CD8-positive, alpha-beta memory T cell (primary cell): ENCODE results near the gene GJC3. TPM values are rescaled to one million over a fixed set of nuclear protein-coding genes. Genes with fewer than 3 reads are reported as not detected.
"Not testable (repeated sequence)": the region's sequence is repeated elsewhere in the genome, so short reads cannot be mapped to it uniquely, and the experiment has no call there.

Experiments
- CTCF ChIA-PET: fragments of 350-600 bp; sonication (Branson Sonifier 250); formaldehyde crosslinking; loops from one replicate; lab custom pipeline; 2021; ENCODE audit warnings: antibody characterized with exemption; lab: Charles Lee
- POLR2A ChIA-PET: fragments of 350-600 bp; sonication (Branson Sonifier 250); formaldehyde crosslinking; loops from one replicate; lab custom pipeline; 2021; ENCODE audit warnings: antibody characterized with exemption; lab: Charles Lee
- DNase-seq, 5 donors: peaks; one replicate each; pipeline versions ENCODE4 v3.0.0 to v3.0.0-alpha.2; 2020 to 2022; ENCODE audit warnings: mixed read lengths in 1 of 5
- H3K27ac ChIP-seq: one replicate; pipeline ENCODE4 v1.7.0; 2013; ENCODE audit warnings: low read depth, mild to moderate bottlenecking, low read length, moderate library complexity
- H3K27me3 ChIP-seq: 2 replicates; pipeline ENCODE4 v1.7.0; 2013; ENCODE audit warnings: low read length, mild to moderate bottlenecking; ENCODE audit not compliant: insufficient read depth, poor library complexity, severe bottlenecking
- H3K36me3 ChIP-seq: 2 replicates; pipeline ENCODE4 v1.7.0; 2013; ENCODE audit warnings: mild to moderate bottlenecking, low read length, moderate library complexity; ENCODE audit not compliant: insufficient read depth
- H3K4me1 ChIP-seq: 2 replicates; pipeline ENCODE4 v1.7.0; 2013; ENCODE audit warnings: mild to moderate bottlenecking, low read length, moderate library complexity; ENCODE audit not compliant: insufficient read depth
- H3K4me3 ChIP-seq: 2 replicates; pipeline ENCODE4 v1.7.0; 2013; ENCODE audit warnings: mild to moderate bottlenecking, low read length
- H3K9me3 ChIP-seq: 2 replicates; pipeline ENCODE4 v1.7.0; 2013; ENCODE audit warnings: mild to moderate bottlenecking, low read length
- H3K27ac Mint-ChIP-seq, 8 donors: one replicate each; pipeline ENCODE4 v1.8.0; 2020 to 2021; ENCODE audit warnings: mixed read lengths in 8 of 8, mild to moderate bottlenecking in 6 of 8, inconsistent platforms in 3 of 8, moderate library complexity in 3 of 8
- H3K27me3 Mint-ChIP-seq, 2 donors: one replicate each; pipeline ENCODE4 v1.8.0; 2020 to 2021; ENCODE audit warnings: mixed read lengths in 2 of 2, mild to moderate bottlenecking in 1 of 2, moderate library complexity in 1 of 2
- H3K36me3 Mint-ChIP-seq, 3 donors: one replicate each; pipeline ENCODE4 v1.8.0; 2020 to 2021; ENCODE audit warnings: mixed read lengths in 3 of 3, inconsistent platforms in 1 of 3, mild to moderate bottlenecking in 1 of 3
- H3K4me1 Mint-ChIP-seq, 3 donors: one replicate each; pipeline ENCODE4 v1.8.0; 2020 to 2021; ENCODE audit warnings: mixed read lengths in 3 of 3, inconsistent platforms in 1 of 3, mild to moderate bottlenecking in 1 of 3
- H3K4me3 Mint-ChIP-seq, 7 donors: one replicate each; pipeline ENCODE4 v1.8.0; 2020 to 2021; ENCODE audit warnings: mixed read lengths in 7 of 7, mild to moderate bottlenecking in 6 of 7, moderate library complexity in 4 of 7, inconsistent platforms in 2 of 7
- H3K9me3 Mint-ChIP-seq, 5 donors: one replicate each; pipeline ENCODE4 v1.8.0; 2020 to 2022; ENCODE audit warnings: mixed read lengths in 5 of 5, mild to moderate bottlenecking in 3 of 5, moderate library complexity in 2 of 5, inconsistent platforms in 1 of 5
- polyA plus RNA-seq: library from polyadenylated mRNA; unstranded; fragments of 300-500 nt; fragmentation: Illumina TruSeq; gene quantifications from one replicate; pipeline ENCODE4 v1.2.3, GENCODE V29; 2021
- total RNA-seq, 2 experiments: library from RNA; stranded (reverse); gene quantifications; one replicate each; pipeline ENCODE4 v1.2.3, GENCODE V29; 2021

GJC3 gene
- total and polyA plus RNA-seq, 3 experiments from 2014 or later, result 0.20 TPM; not detected in 2

GRCh38 chr7:99890348-99890747, 39.1 kb downstream of the GJC3 start:
- H3K27ac Mint-ChIP-seq, H3K27ac ChIP-seq, H3K4me3 ChIP-seq, H3K9me3 ChIP-seq, POLR2A ChIA-PET, H3K4me1 Mint-ChIP-seq, H3K4me1 ChIP-seq, H3K36me3 ChIP-seq, H3K9me3 Mint-ChIP-seq, H3K27me3 ChIP-seq, H3K27me3 Mint-ChIP-seq, DNase-seq, H3K4me3 Mint-ChIP-seq, CTCF ChIA-PET: not testable (repeated sequence)
- peaks cover 21 to 47% (median 29%) of the 10 kb centered on the region in 3 donors for H3K36me3 Mint-ChIP-seq

GRCh38 chr7:99888366-99888765, 41.1 kb downstream of the GJC3 start:
- H3K36me3 ChIP-seq, H3K4me3 ChIP-seq, DNase-seq, CTCF ChIA-PET, H3K4me1 ChIP-seq, H3K9me3 Mint-ChIP-seq, H3K27me3 Mint-ChIP-seq, H3K27ac Mint-ChIP-seq, H3K4me1 Mint-ChIP-seq, H3K27me3 ChIP-seq, POLR2A ChIA-PET, H3K27ac ChIP-seq, H3K4me3 Mint-ChIP-seq, H3K9me3 ChIP-seq: not testable (repeated sequence)
- peaks cover 21 to 45% (median 29%) of the 10 kb centered on the region in 3 donors for H3K36me3 Mint-ChIP-seq

- POLR2A ChIA-PET, result interaction anchor here (0.7 kb wide), 1 partner anchor 219 kb away, joined by 3 read pairs; no protein-coding TSS in a partner anchor
- Histone ChIP-seq H3K4me3 (no peak overlapping the region), H3K27ac (no peak overlapping the region), H3K4me1 (no peaks in the 10 kb centered on the region), H3K27me3 (no peaks in the 10 kb centered on the region), H3K9me3 (no peaks in the 10 kb centered on the region), H3K36me3 (no peaks in the 10 kb centered on the region)
- no peak overlapping the region for H3K27ac Mint-ChIP-seq
- CTCF ChIA-PET, result no interaction called here
- H3K4me1 Mint-ChIP-seq, result peaks cover 0 to 2% (median 0%) of the 10 kb centered on the region in 3 donors
- H3K9me3 Mint-ChIP-seq, result no peaks in the 10 kb centered on the region
- H3K4me3 Mint-ChIP-seq, result no peak overlapping the region
- peaks cover 0 to 5% (median 0%) of the 10 kb centered on the region in 3 donors for H3K36me3 Mint-ChIP-seq
- DNase-seq, result no peak
- H3K27me3 Mint-ChIP-seq, result no peaks in the 10 kb centered on the region
Measured at GRCh38 chr7:99881370-99881769, 48.0 kb downstream of the GJC3 start.

GRCh38 chr7:99876933-99877332, 52.5 kb downstream of the GJC3 start, which contains the start of gene OR2AE1:
TSS of gene OR2AE1 (minus strand) at chr7:99877033. CDS start at chr7:99877033, 0 bp downstream.
- Histone ChIP-seq H3K4me1 (no peaks in the 10 kb centered on the region), H3K36me3 (no peaks in the 10 kb centered on the region), H3K4me3 (no peak within 1 kb of the TSS), H3K9me3 (no peaks in the 10 kb centered on the region), H3K27ac (no peak within 1 kb of the TSS), H3K27me3 (no peaks in the 10 kb centered on the region)
- Mint-ChIP-seq H3K36me3 (peaks cover 0 to 5% (median 2%) of the 10 kb centered on the region in 3 donors), H3K27me3 (no peaks in the 10 kb centered on the region), H3K9me3 (no peaks in the 10 kb centered on the region), H3K4me3 (no peak within 1 kb of the TSS), H3K4me1 (no peaks in the 10 kb centered on the region), H3K27ac (no peak within 1 kb of the TSS)
- CTCF ChIA-PET, result no interaction called here
- POLR2A ChIA-PET, result no interaction called here
- DNase-seq, result no peak

GRCh38 chr7:99876491-99876890, 52.9 kb downstream of the GJC3 start:
- Mint-ChIP-seq H3K4me3 (no peak overlapping the region), H3K36me3 (peaks cover 0 to 5% (median 2%) of the 10 kb centered on the region in 3 donors), H3K9me3 (no peaks in the 10 kb centered on the region), H3K4me1 (no peaks in the 10 kb centered on the region), H3K27ac (no peak overlapping the region), H3K27me3 (peaks cover 0 to under 1% of the 10 kb centered on the region in 2 donors)
- POLR2A ChIA-PET, result no interaction called here
- CTCF ChIA-PET, result no interaction called here
- Histone ChIP-seq H3K9me3 (no peaks in the 10 kb centered on the region), H3K27ac (no peak overlapping the region), H3K4me1 (no peaks in the 10 kb centered on the region), H3K27me3 (no peaks in the 10 kb centered on the region), H3K36me3 (no peaks in the 10 kb centered on the region), H3K4me3 (no peak overlapping the region)
- no peak for DNase-seq

Other genes with a start within 250 kb of the GJC3 start
- gene CYP3A5, start 249.6 kb downstream of the GJC3 start, total RNA-seq, result not detected
- 0.16 TPM for gene CYP3A5, start 249.6 kb downstream of the GJC3 start, polyA plus RNA-seq
- gene CYP3A7, start 194.4 kb downstream of the GJC3 start, total RNA-seq, result not detected
- not detected for gene CYP3A7, start 194.4 kb downstream of the GJC3 start, polyA plus RNA-seq
- not detected for gene CYP3A4, start 145.4 kb downstream of the GJC3 start, total RNA-seq
- gene CYP3A4, start 145.4 kb downstream of the GJC3 start, polyA plus RNA-seq, result not detected
- gene CYP3A43, start 101.6 kb downstream of the GJC3 start, total RNA-seq, result not detected
- not detected for gene CYP3A43, start 101.6 kb downstream of the GJC3 start, polyA plus RNA-seq
- under 1 TPM in 1 of 2 experiments, not detected in 1; 0.26 TPM for gene OR2AE1, start 52.6 kb downstream of the GJC3 start, total RNA-seq
- gene OR2AE1, start 52.6 kb downstream of the GJC3 start, polyA plus RNA-seq, result not detected
- 10 to 100 TPM; 30.0 to 31.0 TPM for gene TRIM4, start 10.1 kb downstream of the GJC3 start, total RNA-seq
- 25.8 TPM for gene TRIM4, start 10.1 kb downstream of the GJC3 start, polyA plus RNA-seq
- not detected for gene AZGP1, start 46.4 kb upstream of the GJC3 start, total RNA-seq
- not detected for gene AZGP1, start 46.4 kb upstream of the GJC3 start, polyA plus RNA-seq
- 10 to 100 TPM; 48.4 to 53.4 TPM for gene ZKSCAN1, start 86.0 kb upstream of the GJC3 start, total RNA-seq
- 57.9 TPM for gene ZKSCAN1, start 86.0 kb upstream of the GJC3 start, polyA plus RNA-seq
- 10 to 100 TPM; 10.7 to 11.3 TPM for gene ZSCAN21, start 120.2 kb upstream of the GJC3 start, total RNA-seq
- gene ZSCAN21, start 120.2 kb upstream of the GJC3 start, polyA plus RNA-seq, result 8.2 TPM
- 10 to 100 TPM; 26.8 to 27.9 TPM for gene ZNF3, start 152.1 kb upstream of the GJC3 start, total RNA-seq
- 29.8 TPM for gene ZNF3, start 152.1 kb upstream of the GJC3 start, polyA plus RNA-seq
- 100 to 1,000 TPM; 110 to 111 TPM for gene COPS6, start 159.3 kb upstream of the GJC3 start, total RNA-seq
- gene COPS6, start 159.3 kb upstream of the GJC3 start, polyA plus RNA-seq, result 144 TPM
- 100 to 1,000 TPM; 440 to 452 TPM for gene MCM7, start 171.8 kb upstream of the GJC3 start, total RNA-seq
- 28.9 TPM for gene MCM7, start 171.8 kb upstream of the GJC3 start, polyA plus RNA-seq
- gene AP4M1, start 172.0 kb upstream of the GJC3 start, total RNA-seq, result 10 to 100 TPM; 13.8 to 17.3 TPM
- gene AP4M1, start 172.0 kb upstream of the GJC3 start, polyA plus RNA-seq, result 5.2 TPM
- 10 to 100 TPM; 75.7 to 82.3 TPM for gene TAF6, start 189.7 kb upstream of the GJC3 start, total RNA-seq
- gene TAF6, start 189.7 kb upstream of the GJC3 start, polyA plus RNA-seq, result 39.8 TPM
- gene CNPY4, start 190.0 kb upstream of the GJC3 start, total RNA-seq, result 10 to 100 TPM; 18.9 to 19.0 TPM
- gene CNPY4, start 190.0 kb upstream of the GJC3 start, polyA plus RNA-seq, result 24.1 TPM
- gene MBLAC1, start 197.3 kb upstream of the GJC3 start, total RNA-seq, result 1 to 10 TPM; 4.4 TPM
- gene MBLAC1, start 197.3 kb upstream of the GJC3 start, polyA plus RNA-seq, result 2.3 TPM
- 100 to 1,000 TPM; 125 to 130 TPM for gene LAMTOR4, start 219.3 kb upstream of the GJC3 start, total RNA-seq
- 386 TPM for gene LAMTOR4, start 219.3 kb upstream of the GJC3 start, polyA plus RNA-seq
- 10 to 100 TPM; 30.5 to 33.2 TPM for gene TRAPPC14, start 229.1 kb upstream of the GJC3 start, total RNA-seq
- 3.4 TPM for gene TRAPPC14, start 229.1 kb upstream of the GJC3 start, polyA plus RNA-seq
- 1 to 10 TPM; 1.0 to 1.6 TPM for gene GAL3ST4, start 239.0 kb upstream of the GJC3 start, total RNA-seq
- 0.52 TPM for gene GAL3ST4, start 239.0 kb upstream of the GJC3 start, polyA plus RNA-seq
- 1 to 10 TPM; 1.6 to 2.1 TPM for gene GPC2, start 247.8 kb upstream of the GJC3 start, total RNA-seq
- gene GPC2, start 247.8 kb upstream of the GJC3 start, polyA plus RNA-seq, result not detected
- gene STAG3, start 248.3 kb upstream of the GJC3 start, total RNA-seq, result 1 to 10 TPM; 5.0 to 5.1 TPM
- gene STAG3, start 248.3 kb upstream of the GJC3 start, polyA plus RNA-seq, result 1.5 TPM